H9 (cell line): Measurements from ENCODE around the gene FAM222B. TPM values are rescaled to one million over a fixed set of nuclear protein-coding genes. Genes with fewer than 3 reads are reported as not detected.

Experiments
- DNase-seq: peaks from one replicate; pipeline ENCODE4 v3.0.0-alpha.2; 2017
- H2AFZ ChIP-seq: one replicate; pipeline ENCODE4 v1.6.1; 2013; ENCODE audit warnings: mild to moderate bottlenecking, low read length, control low read depth, moderate library complexity
- H2AK5ac ChIP-seq: 2 replicates; pipeline ENCODE4 v1.6.1; 2013; ENCODE audit warnings: low read length, control low read depth, mixed read lengths; ENCODE audit not compliant: insufficient read length
- H2BK120ac ChIP-seq: one replicate; pipeline ENCODE4 v1.6.1; 2013; ENCODE audit warnings: low read depth, mild to moderate bottlenecking, low read length, control low read depth, inconsistent platforms; ENCODE audit not compliant: poor library complexity, severe bottlenecking
- H2BK12ac ChIP-seq: 2 replicates; pipeline ENCODE4 v1.6.1; 2013; ENCODE audit warnings: low read length, control low read depth, mixed read lengths, low read depth; ENCODE audit not compliant: insufficient read length
- H2BK15ac ChIP-seq: 2 replicates; pipeline ENCODE4 v1.6.1; 2013; ENCODE audit warnings: low read depth, low read length, control low read depth
- H2BK20ac ChIP-seq: one replicate; pipeline ENCODE4 v1.6.1; 2013; ENCODE audit warnings: low read depth, mild to moderate bottlenecking, low read length, control low read depth, inconsistent platforms; ENCODE audit not compliant: poor library complexity, severe bottlenecking
- H2BK5ac ChIP-seq: 2 replicates; pipeline ENCODE4 v1.6.1; 2013; ENCODE audit warnings: low read length, control low read depth, mixed read lengths; ENCODE audit not compliant: insufficient read length
- H3K14ac ChIP-seq: 2 replicates; pipeline ENCODE4 v1.6.1; 2013; ENCODE audit warnings: low read length, control low read depth; ENCODE audit not compliant: insufficient read depth
- H3K18ac ChIP-seq: 2 replicates; pipeline ENCODE4 v1.6.1; 2013; ENCODE audit warnings: low read depth, mild to moderate bottlenecking, mixed read lengths, low read length, control low read depth; ENCODE audit not compliant: insufficient read length
- H3K23ac ChIP-seq: 2 replicates; pipeline ENCODE4 v1.6.1; 2013; ENCODE audit warnings: low read length, control low read depth, mixed read lengths, low read depth; ENCODE audit not compliant: insufficient read length
- H3K23me2 ChIP-seq: 2 replicates; pipeline ENCODE4 v1.6.1; 2013; ENCODE audit warnings: low read depth, mild to moderate bottlenecking, mixed read lengths, low read length, control low read depth; ENCODE audit not compliant: insufficient read length, poor library complexity, severe bottlenecking
- H3K27ac ChIP-seq: 2 replicates; pipeline ENCODE4 v1.5.1; 2013; ENCODE audit warnings: low read length, control low read depth, mixed read lengths, low read depth; ENCODE audit not compliant: insufficient read length
- H3K27me3 ChIP-seq: 2 replicates; pipeline ENCODE4 v1.6.1; 2013; ENCODE audit warnings: low read length, control low read depth, inconsistent platforms; ENCODE audit not compliant: insufficient read depth
- H3K4ac ChIP-seq: 2 replicates; pipeline ENCODE4 v1.6.1; 2013; ENCODE audit warnings: low read depth, mild to moderate bottlenecking, control low read depth, inconsistent platforms, low read length, moderate library complexity
- H3K4me1 ChIP-seq: 2 replicates; pipeline ENCODE4 v1.6.1; 2013; ENCODE audit warnings: low read length, control low read depth, inconsistent platforms; ENCODE audit not compliant: insufficient read depth
- H3K4me2 ChIP-seq: 2 replicates; pipeline ENCODE4 v1.6.1; 2013; ENCODE audit warnings: low read length, control low read depth, mixed read lengths; ENCODE audit not compliant: insufficient read length, insufficient read depth
- H3K56ac ChIP-seq: 2 replicates; pipeline ENCODE4 v1.6.1; 2013; ENCODE audit warnings: low read depth, mild to moderate bottlenecking, mixed read lengths, low read length, control low read depth; ENCODE audit not compliant: insufficient read length
- H3K79me1 ChIP-seq: 2 replicates; pipeline ENCODE4 v1.6.1; 2013; ENCODE audit warnings: low read depth, mild to moderate bottlenecking, moderate library complexity, low read length, control low read depth, inconsistent platforms; ENCODE audit not compliant: insufficient read depth, poor library complexity, severe bottlenecking
- H3K79me2 ChIP-seq: 2 replicates; pipeline ENCODE4 v1.6.1; 2013; ENCODE audit warnings: low read length, control low read depth, inconsistent platforms; ENCODE audit not compliant: insufficient read depth
- H3K9ac ChIP-seq: 2 replicates; pipeline ENCODE4 v1.6.1; 2013; ENCODE audit warnings: low read length, control low read depth, mixed read lengths; ENCODE audit not compliant: insufficient read length; ENCODE audit errors: extremely low read depth
- H3K9me3 ChIP-seq: one replicate; pipeline ENCODE4 v1.6.1; 2013; ENCODE audit warnings: low read depth, low read length, inconsistent platforms; ENCODE audit not compliant: control insufficient read depth
- H3T11ph ChIP-seq: one replicate; pipeline ENCODE4 v1.6.1; 2013; ENCODE audit warnings: mild to moderate bottlenecking, low read length, control low read depth, inconsistent platforms
- H4K20me1 ChIP-seq: one replicate; pipeline ENCODE4 v1.6.1; 2013; ENCODE audit not compliant: control insufficient read depth, insufficient read length, insufficient read depth
- H4K5ac ChIP-seq: 2 replicates; pipeline ENCODE4 v1.6.1; 2013; ENCODE audit warnings: low read depth, mild to moderate bottlenecking, mixed read lengths, low read length, control low read depth; ENCODE audit not compliant: insufficient read length
- H4K8ac ChIP-seq: replicated peaks from 2 replicates; pipeline ENCODE4 v1.6.1; 2013; ENCODE audit warnings: low read length, control low read depth, mixed read lengths, low read depth; ENCODE audit not compliant: insufficient read length
- H4K91ac ChIP-seq: 2 replicates; pipeline ENCODE4 v1.6.1; 2013; ENCODE audit warnings: low read depth, mild to moderate bottlenecking, moderate library complexity, mixed read lengths, low read length, control low read depth; ENCODE audit not compliant: insufficient read length
- H3K27ac Mint-ChIP-seq, 3 experiments: 2 replicates in 2 of 3; 3 replicates in 1 of 3; pipeline ENCODE4 v1.8.0; 2020 to 2021; ENCODE audit warnings: mixed read lengths in 3 of 3, mild to moderate bottlenecking in 1 of 3, moderate library complexity in 1 of 3
- H3K27me3 Mint-ChIP-seq: 2 replicates; pipeline ENCODE4 v1.8.0; 2021; ENCODE audit warnings: low read depth, mild to moderate bottlenecking, moderate library complexity, mixed read lengths
- H3K36me3 Mint-ChIP-seq, 3 experiments: 2 replicates in 2 of 3; 3 replicates in 1 of 3; pipeline ENCODE4 v1.8.0; 2020 to 2021; ENCODE audit warnings: low read depth in 3 of 3, mixed read lengths in 3 of 3; ENCODE audit not compliant: insufficient read depth in 1 of 3
- H3K4me1 Mint-ChIP-seq, 2 experiments: 2 replicates each; pipeline ENCODE4 v1.8.0; 2020; ENCODE audit warnings: mixed read lengths in 2 of 2
- H3K4me3 Mint-ChIP-seq, 2 experiments: 2 replicates in 1 of 2; 3 replicates in 1 of 2; pipeline ENCODE4 v1.8.0; 2020 to 2021; ENCODE audit warnings: mild to moderate bottlenecking in 2 of 2, mixed read lengths in 2 of 2, moderate library complexity in 1 of 2
- H3K9me3 Mint-ChIP-seq, 2 experiments: 2 replicates in 1 of 2; 3 replicates in 1 of 2; pipeline ENCODE4 v1.8.0; 2020; ENCODE audit warnings: mild to moderate bottlenecking in 2 of 2, mixed read lengths in 2 of 2, moderate library complexity in 1 of 2
- CTCF ChIP-seq: fragments of 200-600 bp; sonication (generic); conservative IDR thresholded peaks from 3 replicates; pipeline ENCODE4 v1.8.0; 2021; ENCODE audit warnings: antibody characterized with exemption, mild to moderate bottlenecking
- WGBS: extraction: QIAGEN DNeasy Blood & Tissue Kit; methylation state at CpG from one replicate; pipeline ENCODE4 v1.1.7; 2013; ENCODE audit warnings: missing lambda C conversion rate, low lambda C conversion rate, mixed read lengths; ENCODE audit not compliant: insufficient read length; ENCODE audit errors: extremely low coverage; 5-methylcytosine and 5-hydroxymethylcytosine counted together
- total RNA-seq: library from RNA; stranded (reverse); gene quantifications from 2 replicates; pipeline ENCODE4 v1.2.1, GENCODE V29; 2021

The FAM222B gene
- total RNA-seq, 1 experiment from 2014 or later, result 76.1 TPM

DNA sequence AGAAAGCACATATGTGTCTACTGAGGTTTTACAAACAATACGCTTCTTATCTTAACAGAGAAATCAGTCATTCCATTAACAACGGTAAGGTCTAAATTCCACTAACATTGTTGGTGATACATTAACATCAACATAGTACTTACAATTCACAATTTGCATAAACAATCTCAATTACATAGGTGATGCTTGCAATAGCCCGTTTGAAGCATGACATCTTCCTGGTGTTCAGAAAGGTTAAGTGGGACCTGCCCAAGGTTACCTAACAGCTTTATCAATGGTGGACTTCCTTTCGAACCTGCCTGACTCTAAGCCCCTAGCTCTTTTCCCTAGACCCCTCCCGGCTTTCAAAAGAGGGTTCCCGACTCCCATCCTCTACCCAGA lies 699 bp downstream of the FAM222B start:
- peaks cover 3% of the 10 kb centered on the region for H3K79me1 ChIP-seq
- peaks cover 6% of the 10 kb centered on the region for H3K23me2 ChIP-seq
- H4K91ac ChIP-seq, result no peak overlapping the region
- no peak overlapping the region for H3K56ac ChIP-seq
- no peaks in the 10 kb centered on the region for H3K27me3 ChIP-seq
- H3K27me3 Mint-ChIP-seq, result no peaks in the 10 kb centered on the region
- H2BK15ac ChIP-seq, result no peak overlapping the region
- H3K9ac ChIP-seq, result peak overlapping the region; percentile 84
- no peak overlapping the region for H2AK5ac ChIP-seq
- H3K27ac ChIP-seq, result no peak overlapping the region
- no peak for DNase-seq
- H3K4me2 ChIP-seq, result peak overlapping the region; percentile 99
- H3K4me3 Mint-ChIP-seq, result peak overlapping the region; percentile 98 to 100
- no peak overlapping the region for H2BK5ac ChIP-seq
- no peak overlapping the region for H3K4ac ChIP-seq
- no peaks in the 10 kb centered on the region for H3K4me1 ChIP-seq
- peaks cover 8 to 14% of the 10 kb centered on the region in 2 experiments for H3K4me1 Mint-ChIP-seq
- no peak overlapping the region for H4K5ac ChIP-seq
- no CpG with 5 or more reads among the region's 6 CpGs for WGBS
- H3K14ac ChIP-seq, result 0 out of 2 replicates have a peak overlapping the region, but pooled peaks have one; percentile 76
- H3T11ph ChIP-seq, result no peak overlapping the region
- no peak overlapping the region for H4K8ac ChIP-seq
- no peak for TF ChIP-seq CTCF
- no peaks in the 10 kb centered on the region for H3K9me3 ChIP-seq
- no peaks in the 10 kb centered on the region for H3K9me3 Mint-ChIP-seq
- no peak overlapping the region for H3K23ac ChIP-seq
- no peak overlapping the region for H2BK12ac ChIP-seq
- peaks cover 19% of the 10 kb centered on the region; the same call in 1 of the 2 replicates for H3K79me2 ChIP-seq
- H2BK120ac ChIP-seq, result no peak overlapping the region
- no peaks in the 10 kb centered on the region for H4K20me1 ChIP-seq
- peak overlapping the region; percentile 91 to 98 (median 93); a peak in 6 of 7 replicates for H3K27ac Mint-ChIP-seq
- no peak overlapping the region for H2BK20ac ChIP-seq
- H3K18ac ChIP-seq, result no peak overlapping the region
- H2AFZ ChIP-seq, result no peak overlapping the region
- peaks cover 0 to 5% (median 2%) of the 10 kb centered on the region in 3 experiments; a peak in 5 of 7 replicates for H3K36me3 Mint-ChIP-seq
